Cardiac fibroblast (primary cell): ENCODE results near the gene FRMD8.

Experiments used
- DNase-seq, 2 donors: peaks; one replicate each; pipeline versions ENCODE4 v3.0.0 to v3.0.0-alpha.2; 2010; ENCODE audit warnings: low read depth in 2 of 2
- H3K4me3 ChIP-seq, 2 donors: replicated peaks in 1 of 2; 1 replicate in 1 of 2; 2 replicates in 1 of 2; pipeline ENCODE4 v1.5.1; 2011; ENCODE audit warnings: low read depth in 2 of 2, low read length in 2 of 2, mild to moderate bottlenecking in 2 of 2, moderate library complexity in 1 of 2
- CTCF ChIP-seq: IDR thresholded peaks from one replicate; pipeline ENCODE4 v1.5.1; 2011; ENCODE audit warnings: low read depth, mild to moderate bottlenecking, low read length, inconsistent platforms

FRMD8 gene

DNA sequence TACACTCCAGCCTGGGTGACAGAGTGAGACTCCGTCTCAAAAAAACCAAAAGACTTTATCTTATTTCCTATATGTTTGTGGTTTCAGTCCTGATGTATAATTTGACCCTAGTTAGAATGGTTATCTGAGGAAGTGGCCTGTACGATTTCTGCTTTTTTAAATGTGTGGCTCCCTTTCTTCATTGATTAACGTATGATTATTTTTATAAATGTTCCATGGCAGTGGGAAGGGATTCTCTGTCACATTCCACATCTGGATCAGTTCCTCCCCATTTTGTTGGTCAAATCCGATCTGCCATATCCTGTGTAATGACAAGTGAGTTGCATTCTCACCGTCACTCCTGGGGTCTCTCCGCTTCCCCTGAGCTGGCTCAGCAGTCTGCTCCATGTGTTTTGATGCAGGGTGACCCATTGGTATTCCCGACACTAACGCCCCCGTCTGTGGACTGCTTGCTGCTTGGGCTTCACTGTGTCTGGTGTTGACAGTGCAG is 56.5 kb downstream of the FRMD8 start:
- DNase-seq, result peak; percentile 41 to 57
- no peak overlapping the region for H3K4me3 ChIP-seq
- no peak for TF ChIP-seq CTCF

DNA sequence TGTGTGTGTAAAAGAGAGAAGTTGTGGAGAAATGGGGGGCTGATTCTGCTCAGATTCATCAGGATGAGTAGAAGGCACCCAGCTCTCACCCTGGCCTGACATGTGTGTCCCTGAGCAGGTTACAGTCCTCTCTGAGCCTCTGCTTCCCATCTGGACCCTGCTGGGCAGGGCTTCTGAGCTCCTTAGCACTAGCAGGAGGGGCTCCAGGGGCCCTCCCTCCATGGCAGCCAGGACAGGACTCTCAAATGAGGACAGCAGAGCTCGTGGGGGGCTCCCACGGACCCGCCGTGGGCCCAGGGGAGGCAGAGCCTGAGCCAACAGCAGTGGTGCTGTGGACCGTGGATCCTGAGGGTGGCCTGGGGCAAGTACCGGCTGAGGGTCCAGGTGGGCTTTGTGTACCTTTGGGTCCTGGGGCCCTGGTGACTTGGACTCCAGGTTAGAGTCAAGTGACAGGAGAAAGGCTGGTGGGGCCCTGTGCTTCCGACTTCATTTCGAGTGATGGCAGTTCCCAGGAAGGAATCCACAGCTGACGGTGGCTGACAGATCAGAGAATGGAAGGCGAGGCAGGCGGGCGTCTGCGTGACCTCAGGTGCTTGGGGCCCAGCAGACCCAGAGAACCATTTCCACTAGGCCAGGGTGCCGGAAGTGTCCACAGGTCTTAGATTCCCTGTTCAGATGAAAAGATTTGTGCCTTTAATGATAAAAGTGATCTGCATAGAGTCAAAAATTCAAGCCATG is 58.0 kb downstream of the FRMD8 start:
- peak; percentile 49 to 65 for DNase-seq
- H3K4me3 ChIP-seq, result no peak overlapping the region
- TF ChIP-seq CTCF, result no peak

GRCh38 chr11:65445101-65445603 is 58.7 kb downstream of the FRMD8 start:
- no peak for TF ChIP-seq CTCF
- peak; percentile 55 to 71 for DNase-seq
- no peak overlapping the region for H3K4me3 ChIP-seq

DNA sequence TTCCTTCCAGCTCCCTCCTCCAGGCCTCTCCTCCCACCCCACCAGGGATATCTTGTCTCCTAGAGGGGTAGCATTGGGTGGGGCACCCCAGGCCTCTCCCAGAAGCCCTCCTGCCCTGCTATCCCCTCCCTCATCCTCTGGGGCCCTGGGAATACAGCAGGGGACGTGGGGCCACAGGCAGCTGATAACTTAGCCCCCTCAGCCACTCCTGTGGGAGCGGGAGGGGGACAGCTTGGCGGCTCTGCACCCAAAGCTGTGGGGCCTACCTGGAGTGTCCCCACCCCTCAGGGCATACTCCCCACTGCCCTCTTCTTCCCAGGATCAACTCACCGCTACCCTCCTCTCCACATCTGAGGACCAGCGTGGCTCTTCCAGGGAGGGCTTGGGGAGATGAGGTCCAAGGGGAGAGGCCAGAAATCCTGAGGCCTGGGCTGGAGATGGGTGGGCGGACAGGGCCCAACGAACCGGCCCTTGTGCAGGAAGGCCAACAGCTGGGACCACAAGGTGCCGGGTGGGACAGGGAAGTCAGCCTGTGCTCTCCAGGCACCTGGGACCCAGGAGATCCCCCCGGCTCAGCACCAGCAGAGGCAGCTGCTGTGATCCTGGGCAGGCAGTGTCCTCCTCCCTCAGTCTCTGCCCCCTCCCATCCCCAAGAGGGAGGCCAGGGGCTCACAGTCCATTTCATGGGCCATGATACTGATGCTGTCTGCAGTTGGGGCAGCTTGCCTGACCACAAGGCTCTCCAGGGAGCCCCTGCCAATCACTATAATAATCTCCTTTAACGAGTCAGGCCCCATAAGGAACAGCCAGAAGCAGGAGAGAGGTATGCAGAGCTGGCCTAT is 59.4 kb downstream of the FRMD8 start:
- peak; percentile 57 to 83 for DNase-seq
- TF ChIP-seq CTCF, result no peak
- H3K4me3 ChIP-seq, result no peak overlapping the region

- peak; percentile 60 to 76 for DNase-seq
- no peak for TF ChIP-seq CTCF
- no peak overlapping the region for H3K4me3 ChIP-seq
These were observed 60.2 kb downstream of the FRMD8 start for GRCh38 chr11:65446446-65447277.

GRCh38 chr11:65448074-65448417 is 61.6 kb downstream of the FRMD8 start:
- no peak for TF ChIP-seq CTCF
- no peak overlapping the region for H3K4me3 ChIP-seq
- DNase-seq, result peak; percentile 49 to 66
